A549 (cell line): ENCODE measurements around the gene WNT6.

Source experiments
- FOXS1 ChIP-seq: fragments of 250-450 bp; sonication (Bioruptor Pico); IDR thresholded peaks from 2 replicates; pipeline ENCODE4 v1.5.0; 2020; ENCODE audit warnings: mild to moderate bottlenecking, moderate library complexity
- HDAC2 ChIP-seq: fragments of 200-600 bp; sonication (generic); IDR thresholded peaks from 2 replicates; pipeline ENCODE4 v1.6.1; 2016
- NPAS2 ChIP-seq: fragments of 250-450 bp; sonication (Bioruptor Pico); IDR thresholded peaks from 2 replicates; pipeline ENCODE4 v1.8.0; 2022; ENCODE audit warnings: mild to moderate bottlenecking, moderate library complexity, borderline replicate concordance
- RFX5 ChIP-seq: fragments of 450-650 bp; IDR thresholded peaks from 2 replicates; pipeline ENCODE4 v1.7.1; 2014; ENCODE audit warnings: antibody characterized with exemption, mild to moderate bottlenecking, moderate library complexity
- RNF2 ChIP-seq: fragments of 200-600 bp; sonication (generic); IDR thresholded peaks from 2 replicates; pipeline ENCODE4 v1.6.1; 2016; ENCODE audit warnings: low read depth, mild to moderate bottlenecking, antibody characterized with exemption, moderate library complexity, borderline replicate concordance
- ZFP36 ChIP-seq: fragments of 450-650 bp; IDR thresholded peaks from 2 replicates; pipeline ENCODE4 v1.6.1; 2014; ENCODE audit warnings: borderline replicate concordance; ENCODE audit not compliant: partially characterized antibody
- TF ChIP-seq, protein P1 (sequence below): fragments of >200 bp; sonication (Bioruptor Twin); formaldehyde crosslinking; IDR thresholded peaks from 3 replicates; pipeline ENCODE4 v1.5.1; 2016
- TF ChIP-seq, protein P2 (sequence below): fragments of 200-600 bp; sonication (generic); IDR thresholded peaks from 2 replicates; pipeline ENCODE4 v1.6.1; 2016; ENCODE audit warnings: antibody characterized with exemption, mild to moderate bottlenecking, moderate library complexity

DNA sequence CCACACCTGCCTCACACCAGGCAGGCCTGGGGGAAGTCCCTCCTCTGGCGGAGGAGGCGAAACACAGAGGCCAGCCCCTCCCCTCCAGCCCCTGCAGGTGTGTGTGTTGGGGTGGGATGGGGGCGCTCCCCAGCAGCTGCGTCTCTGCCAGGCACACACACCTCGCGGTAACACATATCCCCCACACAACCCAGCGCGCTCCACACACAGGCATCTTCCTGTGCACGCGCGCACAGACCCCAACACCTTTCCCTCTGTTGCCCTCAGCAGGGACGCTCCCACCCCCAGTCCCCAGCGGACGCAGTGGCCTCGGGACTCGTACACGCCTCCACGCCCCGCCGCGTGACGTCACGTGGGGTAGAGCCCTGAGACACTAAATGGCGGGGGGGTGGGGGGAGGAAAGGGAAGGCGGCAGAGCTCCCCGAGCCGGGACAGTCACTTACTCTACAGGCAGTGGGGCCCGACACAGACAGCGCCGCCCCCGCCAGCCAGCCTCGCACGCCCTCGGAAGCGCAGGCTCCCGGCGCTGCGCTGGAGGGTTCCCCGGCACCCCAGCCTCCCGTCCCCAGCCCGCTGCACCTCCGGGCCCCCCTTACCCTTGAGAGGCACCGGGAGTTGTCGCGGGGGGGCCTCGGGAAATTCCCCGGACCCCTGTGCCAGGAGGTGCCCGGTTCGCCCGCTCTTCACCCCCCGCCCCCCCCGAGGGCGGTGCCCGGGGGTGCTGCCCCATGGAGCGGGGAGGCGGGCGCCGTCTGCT is 20.7 kb downstream of the WNT6 start, which contains the start of gene WNT10A:
- TF ChIP-seq RFX5: no peak
- TF ChIP-seq FOXS1 (CRISPR knock-in tag): no peak
- TF ChIP-seq ZFP36: no peak
- TF ChIP-seq, protein P1, sequence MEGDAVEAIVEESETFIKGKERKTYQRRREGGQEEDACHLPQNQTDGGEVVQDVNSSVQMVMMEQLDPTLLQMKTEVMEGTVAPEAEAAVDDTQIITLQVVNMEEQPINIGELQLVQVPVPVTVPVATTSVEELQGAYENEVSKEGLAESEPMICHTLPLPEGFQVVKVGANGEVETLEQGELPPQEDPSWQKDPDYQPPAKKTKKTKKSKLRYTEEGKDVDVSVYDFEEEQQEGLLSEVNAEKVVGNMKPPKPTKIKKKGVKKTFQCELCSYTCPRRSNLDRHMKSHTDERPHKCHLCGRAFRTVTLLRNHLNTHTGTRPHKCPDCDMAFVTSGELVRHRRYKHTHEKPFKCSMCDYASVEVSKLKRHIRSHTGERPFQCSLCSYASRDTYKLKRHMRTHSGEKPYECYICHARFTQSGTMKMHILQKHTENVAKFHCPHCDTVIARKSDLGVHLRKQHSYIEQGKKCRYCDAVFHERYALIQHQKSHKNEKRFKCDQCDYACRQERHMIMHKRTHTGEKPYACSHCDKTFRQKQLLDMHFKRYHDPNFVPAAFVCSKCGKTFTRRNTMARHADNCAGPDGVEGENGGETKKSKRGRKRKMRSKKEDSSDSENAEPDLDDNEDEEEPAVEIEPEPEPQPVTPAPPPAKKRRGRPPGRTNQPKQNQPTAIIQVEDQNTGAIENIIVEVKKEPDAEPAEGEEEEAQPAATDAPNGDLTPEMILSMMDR: no peak
- TF ChIP-seq, protein P2, sequence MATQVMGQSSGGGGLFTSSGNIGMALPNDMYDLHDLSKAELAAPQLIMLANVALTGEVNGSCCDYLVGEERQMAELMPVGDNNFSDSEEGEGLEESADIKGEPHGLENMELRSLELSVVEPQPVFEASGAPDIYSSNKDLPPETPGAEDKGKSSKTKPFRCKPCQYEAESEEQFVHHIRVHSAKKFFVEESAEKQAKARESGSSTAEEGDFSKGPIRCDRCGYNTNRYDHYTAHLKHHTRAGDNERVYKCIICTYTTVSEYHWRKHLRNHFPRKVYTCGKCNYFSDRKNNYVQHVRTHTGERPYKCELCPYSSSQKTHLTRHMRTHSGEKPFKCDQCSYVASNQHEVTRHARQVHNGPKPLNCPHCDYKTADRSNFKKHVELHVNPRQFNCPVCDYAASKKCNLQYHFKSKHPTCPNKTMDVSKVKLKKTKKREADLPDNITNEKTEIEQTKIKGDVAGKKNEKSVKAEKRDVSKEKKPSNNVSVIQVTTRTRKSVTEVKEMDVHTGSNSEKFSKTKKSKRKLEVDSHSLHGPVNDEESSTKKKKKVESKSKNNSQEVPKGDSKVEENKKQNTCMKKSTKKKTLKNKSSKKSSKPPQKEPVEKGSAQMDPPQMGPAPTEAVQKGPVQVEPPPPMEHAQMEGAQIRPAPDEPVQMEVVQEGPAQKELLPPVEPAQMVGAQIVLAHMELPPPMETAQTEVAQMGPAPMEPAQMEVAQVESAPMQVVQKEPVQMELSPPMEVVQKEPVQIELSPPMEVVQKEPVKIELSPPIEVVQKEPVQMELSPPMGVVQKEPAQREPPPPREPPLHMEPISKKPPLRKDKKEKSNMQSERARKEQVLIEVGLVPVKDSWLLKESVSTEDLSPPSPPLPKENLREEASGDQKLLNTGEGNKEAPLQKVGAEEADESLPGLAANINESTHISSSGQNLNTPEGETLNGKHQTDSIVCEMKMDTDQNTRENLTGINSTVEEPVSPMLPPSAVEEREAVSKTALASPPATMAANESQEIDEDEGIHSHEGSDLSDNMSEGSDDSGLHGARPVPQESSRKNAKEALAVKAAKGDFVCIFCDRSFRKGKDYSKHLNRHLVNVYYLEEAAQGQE: no peak
- no peak for TF ChIP-seq NPAS2 (CRISPR knock-in tag)
- no peak for TF ChIP-seq RNF2
- no peak for TF ChIP-seq HDAC2
